GM19468 (cell line): ENCODE data around the gene LCT.
"Not testable (repeated sequence)": the region's sequence is repeated elsewhere in the genome, so short reads cannot be mapped to it uniquely, and the experiment has no call there.

Experiments
- ATAC-seq: cut with Tn5 transposase; IDR thresholded peaks from one replicate; pipeline ENCODE4 v1.9.1; 2021; ENCODE audit warnings: mild to moderate bottlenecking, moderate library complexity, moderate number of reproducible peaks; ENCODE audit not compliant: unreplicated experiment; ENCODE audit errors: extremely low read depth

Gene LCT

DNA sequence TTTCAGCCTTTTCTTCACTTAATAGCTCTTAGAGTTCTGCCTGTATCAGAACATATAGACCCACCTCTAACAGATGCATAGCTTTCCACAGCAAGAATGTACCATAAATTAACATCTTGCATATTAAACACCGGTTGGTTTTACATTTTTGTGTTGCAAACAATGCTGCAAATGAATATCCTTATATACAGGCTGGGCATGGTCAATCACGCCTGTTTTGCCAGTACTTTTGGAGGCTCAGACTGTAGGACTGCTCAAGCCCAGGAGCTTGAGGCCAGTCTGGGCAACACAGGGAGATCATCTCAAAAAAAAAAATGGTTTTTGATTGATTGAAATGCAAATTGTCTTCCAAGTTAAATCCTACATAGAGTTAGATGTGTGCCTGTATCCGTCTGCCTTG is 1.5 kb upstream of the LCT start:
- no peak for ATAC-seq

DNA sequence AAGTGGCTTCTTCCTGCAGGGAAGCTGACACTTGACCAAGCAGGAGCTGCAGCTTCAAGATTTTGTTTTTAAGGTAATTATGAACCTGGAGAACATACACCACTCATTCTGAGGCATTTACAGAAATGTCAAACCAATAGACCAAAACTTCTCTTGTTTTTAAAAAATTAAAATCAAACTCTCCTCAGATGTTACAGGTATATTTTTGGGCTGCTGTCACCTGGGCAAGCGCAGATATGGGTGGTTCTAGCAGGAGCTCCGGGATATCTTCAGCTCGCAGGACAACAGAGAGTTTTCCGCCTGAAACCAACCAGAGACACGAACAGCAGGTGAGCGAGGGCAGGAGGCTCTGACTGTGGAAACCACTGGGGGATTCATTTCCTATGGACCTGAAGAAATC is 4.1 kb downstream of the LCT start:
- ATAC-seq, result no peak

DNA sequence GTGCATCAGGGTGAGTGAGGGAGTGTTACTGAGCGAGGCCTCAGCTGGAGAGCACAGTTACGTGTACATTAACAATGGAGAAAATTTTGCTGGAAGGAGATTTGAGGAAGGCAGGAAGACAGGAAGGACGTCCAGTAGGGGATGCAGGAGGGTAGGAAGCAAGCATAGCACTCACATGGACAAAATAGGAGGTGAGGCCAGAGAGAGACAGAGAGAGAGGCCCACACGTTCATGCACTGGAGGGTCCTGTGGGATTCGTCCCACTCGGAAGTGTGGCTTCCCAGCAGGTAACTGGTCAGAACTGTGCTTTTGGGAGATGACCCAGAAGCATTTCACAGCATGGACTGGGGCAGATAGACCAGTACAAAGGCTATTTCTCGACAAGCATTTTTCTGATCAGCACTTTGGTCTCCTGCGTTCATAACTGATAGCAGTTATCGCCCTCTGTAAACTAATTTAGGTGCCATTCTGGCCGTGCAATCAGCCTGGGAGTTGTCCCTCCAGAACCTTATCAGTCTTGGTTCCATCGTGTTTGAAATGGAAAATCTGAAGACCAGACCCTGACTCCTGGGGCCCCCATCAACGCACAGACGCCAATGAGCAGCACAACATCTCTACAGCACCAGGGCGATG is 5.7 kb downstream of the LCT start:
- no peak for ATAC-seq

DNA sequence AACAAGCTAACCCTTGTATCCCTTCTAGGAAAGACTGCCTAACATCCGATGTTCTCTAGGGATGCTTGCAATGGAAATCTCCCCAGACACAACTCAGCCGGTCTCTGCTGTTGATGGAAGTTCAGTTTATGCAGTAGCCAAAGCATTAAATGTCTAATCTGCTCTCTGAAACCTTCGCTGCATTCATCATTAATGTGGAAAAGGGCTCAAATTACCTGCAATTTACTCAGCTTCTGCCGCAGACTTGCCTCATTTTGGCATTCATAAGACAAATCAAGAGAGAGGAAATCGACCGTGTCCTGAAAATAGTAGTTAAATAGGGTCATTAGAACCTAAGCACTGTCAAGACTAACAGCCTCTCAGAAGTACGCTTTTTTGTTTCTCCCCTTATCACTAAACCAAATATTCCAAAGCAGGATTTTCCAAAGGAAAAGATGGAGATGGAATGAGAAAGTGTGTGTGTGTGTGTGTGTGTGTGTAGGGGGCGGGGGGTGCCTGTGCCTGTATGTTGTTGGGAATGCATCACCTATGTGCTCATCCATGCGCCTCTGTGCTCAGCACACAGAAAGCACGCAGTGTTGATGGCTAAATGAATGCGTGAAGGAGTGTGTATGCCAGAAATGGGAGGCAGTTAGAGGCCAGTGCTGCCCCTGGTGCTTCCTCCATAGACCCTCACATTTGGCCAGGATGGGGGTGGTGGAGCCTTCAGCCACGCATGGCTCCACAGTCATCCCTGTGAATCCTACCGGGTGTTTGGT is 7.4 kb downstream of the LCT start:
- no peak for ATAC-seq

DNA sequence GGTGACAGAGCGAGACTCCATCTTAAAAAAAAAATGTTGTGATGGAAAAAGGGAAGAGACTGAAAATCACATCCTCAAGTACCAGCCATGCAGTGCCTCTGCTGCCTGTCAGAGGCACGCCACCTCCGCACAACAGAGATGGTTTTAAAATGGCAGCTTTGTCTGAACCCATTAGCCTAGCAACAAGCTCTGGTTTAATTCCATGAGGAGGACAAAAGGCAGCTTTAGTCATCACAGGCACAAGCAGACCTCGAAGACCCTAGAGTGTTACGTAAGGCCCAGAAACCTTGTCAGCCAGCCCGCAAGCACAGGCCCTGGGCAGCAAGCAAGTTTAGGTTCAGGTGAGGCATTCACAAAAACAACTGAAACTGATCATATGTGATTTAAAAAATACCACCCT is 10.4 kb downstream of the LCT start:
- no peak for ATAC-seq

DNA sequence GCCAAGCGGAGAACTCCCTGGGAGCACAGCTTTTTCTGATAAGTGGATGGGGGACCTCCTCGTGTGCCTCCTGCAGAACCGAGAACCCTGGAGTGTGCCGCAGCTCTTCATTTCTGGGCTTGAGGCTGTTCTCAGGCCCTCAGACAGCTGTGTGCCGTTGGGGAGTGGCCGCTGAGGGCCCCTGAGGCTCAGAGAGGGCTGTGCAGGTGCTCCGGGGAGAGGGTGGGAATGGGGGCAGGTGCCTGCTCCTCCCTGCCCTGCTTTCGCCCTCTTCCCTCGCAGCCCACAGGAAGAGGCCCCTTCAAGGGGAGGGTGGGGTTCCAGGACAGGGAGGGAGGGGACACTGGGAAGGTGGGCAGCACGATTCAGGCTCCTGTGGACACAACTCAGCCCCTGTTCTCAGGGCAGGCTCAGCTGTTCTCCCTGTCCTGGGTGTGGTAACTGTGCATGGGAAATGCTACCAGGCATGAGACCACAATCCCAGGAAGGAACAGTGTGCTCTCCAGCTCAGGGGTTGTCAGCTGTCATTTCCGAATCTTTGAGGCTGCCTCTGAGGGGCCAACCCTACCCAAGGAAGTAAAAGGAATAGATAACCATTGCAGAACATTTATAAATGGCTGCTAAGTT is 11.3 kb downstream of the LCT start:
- no peak for ATAC-seq

DNA sequence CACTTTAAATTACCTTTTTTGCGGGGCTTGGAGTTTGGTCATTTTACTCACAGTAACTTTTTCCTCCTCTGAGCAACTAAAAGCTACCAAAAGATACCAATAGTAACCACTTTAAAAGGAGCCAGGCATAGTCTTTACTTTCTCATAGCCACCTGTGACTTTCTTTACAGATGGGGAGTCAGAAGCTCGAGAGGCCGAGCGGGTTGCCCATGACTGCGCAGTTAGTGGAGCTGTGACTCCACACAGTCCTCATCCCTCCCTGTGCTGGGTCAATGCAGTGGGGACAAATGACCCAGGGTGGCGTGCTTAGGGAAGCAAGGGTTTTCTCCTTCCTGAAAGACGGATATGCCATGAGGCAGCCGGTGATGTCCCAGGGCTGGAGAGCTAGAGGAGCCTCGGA is 11.9 kb downstream of the LCT start:
- ATAC-seq, result no peak

DNA sequence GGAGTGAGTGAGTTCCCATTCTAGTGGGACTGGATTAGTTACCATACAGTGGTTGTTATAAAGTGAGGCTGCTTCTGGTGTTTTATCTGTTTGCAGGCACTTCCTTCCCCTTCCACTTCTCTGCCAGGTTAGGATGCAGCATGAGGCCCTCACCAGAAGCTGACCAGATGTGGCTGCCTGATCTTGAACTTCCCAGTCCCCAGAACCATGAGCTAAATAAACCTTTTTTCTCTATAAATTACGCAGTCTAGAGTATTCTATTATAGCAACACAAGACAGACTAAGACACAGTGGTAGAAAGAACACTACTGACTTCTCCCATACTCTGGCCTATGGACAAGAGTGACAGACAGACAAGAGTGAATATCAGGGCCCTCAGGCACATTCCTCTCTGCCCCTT is 14.1 kb downstream of the LCT start:
- no peak for ATAC-seq

DNA sequence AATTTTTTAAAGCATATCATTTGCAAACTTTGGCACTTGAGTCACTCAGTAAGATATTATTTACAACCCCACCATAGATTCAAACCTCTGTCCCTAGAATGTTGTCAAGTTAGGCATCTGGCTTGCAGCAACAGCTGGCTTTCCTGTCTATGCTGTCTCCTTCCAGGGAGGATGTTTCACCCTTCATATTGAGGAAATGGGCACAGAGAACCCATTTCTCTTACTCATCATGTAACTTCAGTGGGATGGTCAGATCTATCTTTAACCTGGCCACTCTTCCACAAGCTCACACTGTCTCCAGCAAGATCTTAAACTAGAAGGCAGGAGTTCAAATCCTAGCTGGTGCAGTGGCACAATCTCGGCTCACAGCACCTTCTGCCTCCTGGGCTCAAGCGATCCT is 15.8 kb downstream of the LCT start:
- no peak for ATAC-seq

DNA sequence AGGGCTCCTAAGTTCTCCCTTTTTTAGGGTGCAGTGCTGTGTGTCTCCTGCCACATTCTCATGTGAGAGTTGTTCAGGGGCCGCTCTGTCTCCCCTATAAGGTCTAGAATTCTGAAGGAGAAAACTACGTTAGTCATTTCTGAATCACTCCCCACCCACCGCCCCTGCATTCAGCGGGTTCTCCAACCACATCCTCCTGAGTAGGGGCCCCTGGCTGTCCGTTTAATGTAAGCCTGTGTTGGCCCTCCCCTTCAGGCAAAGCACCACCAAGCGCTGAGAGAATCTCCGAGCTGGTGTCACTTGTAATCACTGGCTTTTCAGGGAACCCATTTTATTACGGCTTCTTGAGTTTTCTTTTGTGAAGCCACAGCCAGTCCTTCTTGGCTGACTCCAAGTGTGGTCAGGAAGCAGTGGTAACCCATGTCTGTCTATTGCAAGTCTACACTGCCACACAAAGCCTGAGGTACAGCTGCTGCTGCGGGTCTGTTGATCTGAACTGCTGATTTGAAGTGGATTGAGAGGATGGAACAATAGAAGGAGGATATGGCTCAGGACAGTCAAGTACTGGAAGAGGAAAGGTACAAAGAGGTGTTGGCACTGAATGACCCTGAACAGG is 16.9 kb downstream of the LCT start:
- peak; percentile 66 for ATAC-seq

DNA sequence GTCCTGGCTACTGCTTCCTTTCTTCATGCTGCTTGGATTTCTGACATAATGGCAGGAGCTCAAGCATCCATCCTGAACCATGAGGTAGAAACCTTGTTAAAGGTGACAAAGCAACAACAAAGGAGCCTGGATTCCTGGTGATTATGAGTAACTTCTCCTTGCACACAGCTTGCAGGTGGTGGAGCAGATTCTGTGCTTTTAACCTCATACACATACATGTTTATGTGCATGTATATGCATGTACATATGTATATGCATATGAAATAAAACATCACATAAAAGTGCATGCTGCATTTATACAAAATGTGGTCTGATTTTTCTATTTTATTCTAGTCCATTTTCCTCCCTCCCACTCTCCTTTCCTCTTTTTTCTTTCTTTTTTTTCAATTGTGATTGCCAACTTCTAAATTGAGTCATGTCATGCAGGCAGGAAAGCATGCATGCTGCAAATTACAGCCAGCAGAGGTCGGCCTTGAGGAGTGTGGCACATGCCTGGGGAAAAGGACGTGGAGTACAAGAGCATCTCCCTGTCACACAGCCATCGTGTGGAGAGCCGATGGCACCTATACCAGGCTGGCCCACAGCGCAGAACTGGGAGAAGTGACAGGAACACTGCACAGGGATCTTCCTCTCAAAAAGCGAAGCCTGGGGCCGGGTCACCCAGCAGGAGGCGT is 17.9 kb downstream of the LCT start:
- no peak for ATAC-seq

DNA sequence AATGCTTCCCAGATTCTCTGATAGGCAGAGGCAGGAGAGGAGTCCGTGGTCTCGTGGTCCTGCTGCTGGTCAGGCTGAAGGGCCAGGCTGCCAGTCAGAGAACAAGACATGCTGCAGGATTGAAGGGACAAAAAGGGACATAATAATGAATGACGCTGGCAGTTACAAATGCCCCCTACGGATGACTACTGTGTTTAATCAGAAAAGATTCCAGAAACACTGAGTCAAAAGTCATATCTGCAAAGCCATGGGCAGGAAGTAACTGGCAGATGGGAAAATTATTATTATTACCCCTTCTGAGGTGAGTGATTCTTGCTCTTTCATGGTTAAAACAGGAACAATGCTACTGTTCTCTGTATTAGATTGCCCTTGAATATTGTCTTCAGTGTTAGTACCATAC is 19.0 kb downstream of the LCT start:
- no peak for ATAC-seq

DNA sequence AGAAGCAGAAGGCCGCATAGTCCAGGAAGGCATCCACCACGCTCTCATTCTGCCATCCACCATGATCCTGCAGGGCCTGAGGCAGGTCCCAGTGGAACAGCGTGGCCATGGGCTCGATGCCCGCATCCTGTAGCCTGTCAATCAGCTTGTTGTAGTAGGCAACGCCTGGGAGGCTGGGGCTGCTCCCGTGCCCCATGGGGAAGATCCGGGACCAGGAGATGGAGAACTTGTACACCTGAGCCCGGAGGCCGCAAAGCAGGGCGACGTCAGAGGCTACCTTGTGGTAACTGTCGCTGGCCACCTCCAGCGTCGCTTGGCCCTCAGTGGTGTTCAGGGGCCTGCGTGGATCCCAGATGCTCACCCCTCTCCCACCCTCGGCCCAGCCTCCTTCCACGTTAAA is 19.5 kb downstream of the LCT start:
- ATAC-seq, result no peak

DNA sequence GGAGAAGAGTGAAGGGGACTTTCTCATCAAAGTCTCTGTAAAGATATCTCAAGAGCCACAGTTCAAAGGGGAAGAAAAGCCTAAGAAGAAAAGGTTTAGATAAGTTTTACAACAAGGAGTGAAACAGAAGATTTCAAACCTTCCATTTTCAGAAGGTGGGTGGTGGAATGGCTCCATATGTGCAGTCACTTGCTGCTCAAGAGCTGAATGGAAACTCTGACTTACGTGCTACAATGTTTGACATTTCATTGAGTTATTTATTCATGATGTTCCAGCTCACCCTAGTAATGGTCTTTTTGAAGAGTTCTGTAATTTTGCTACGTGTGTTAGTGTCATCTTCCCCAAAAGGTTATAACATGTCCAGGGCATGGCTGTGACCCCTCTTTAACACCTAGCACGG is 21.7 kb downstream of the LCT start:
- ATAC-seq, result no peak

DNA sequence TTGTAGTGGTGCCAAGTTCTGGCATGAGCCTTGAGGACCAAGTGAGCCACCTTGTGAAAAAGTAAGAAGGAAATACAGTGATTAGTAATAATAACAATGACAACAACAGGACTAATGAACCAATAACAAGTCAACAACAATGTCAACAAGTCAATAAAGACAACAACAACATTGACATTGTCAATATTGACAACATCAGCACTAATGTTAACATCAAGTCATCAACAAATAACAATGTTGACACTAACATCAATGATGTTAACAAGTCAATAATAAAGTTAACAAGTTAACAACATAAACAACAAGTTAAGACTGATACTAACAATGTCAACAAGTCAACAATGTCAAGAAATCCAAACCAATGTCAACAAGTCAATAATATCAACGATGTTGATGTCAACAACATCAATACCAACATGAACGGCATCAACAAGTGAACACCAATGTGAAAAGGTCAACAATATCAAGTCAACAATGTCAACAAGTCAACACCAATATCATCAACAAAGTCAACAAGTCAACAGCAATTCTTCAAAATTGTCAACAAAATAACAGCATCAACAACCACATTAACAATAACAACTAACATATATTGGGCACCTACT is 24.0 kb downstream of the LCT start:
- ATAC-seq, result no peak

DNA sequence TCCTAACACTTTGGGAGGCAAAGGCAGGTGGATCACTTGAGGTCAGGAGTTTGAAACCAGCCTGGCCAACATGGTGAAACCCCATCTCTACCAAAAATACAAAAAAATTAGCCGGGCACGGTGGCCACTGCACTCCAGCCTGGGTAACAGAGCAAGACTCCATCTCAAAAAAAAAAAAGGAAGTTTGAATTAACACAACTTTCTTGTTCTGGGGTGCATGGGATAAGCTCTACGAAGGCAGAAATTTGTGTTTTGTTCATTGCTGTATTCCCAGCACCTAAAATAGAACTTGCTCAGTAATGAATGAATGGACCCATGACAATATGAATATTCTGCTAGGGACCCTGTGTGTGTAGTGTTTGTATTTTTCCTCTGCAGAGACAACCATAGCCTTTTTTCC is 29.1 kb downstream of the LCT start:
- not testable (repeated sequence) for ATAC-seq

DNA sequence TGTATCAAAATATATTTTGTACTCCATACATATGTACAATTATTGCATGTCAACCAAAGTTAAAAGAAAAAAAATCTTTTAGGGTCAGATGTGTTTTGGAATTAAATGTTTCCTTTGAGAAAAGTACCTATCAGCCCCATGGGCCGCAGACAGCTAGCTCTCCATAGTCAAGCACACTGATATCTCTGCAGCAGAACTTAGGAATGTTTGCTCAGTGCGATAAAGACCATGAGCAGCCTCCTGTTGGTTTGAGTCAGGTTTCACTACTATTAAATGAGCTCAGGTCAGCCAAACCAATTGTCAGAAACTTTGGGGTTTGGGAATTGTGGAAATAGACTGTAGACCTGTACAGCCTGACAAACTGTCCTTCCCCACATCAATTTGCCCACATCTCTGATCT is 33.7 kb downstream of the LCT start:
- no peak for ATAC-seq

DNA sequence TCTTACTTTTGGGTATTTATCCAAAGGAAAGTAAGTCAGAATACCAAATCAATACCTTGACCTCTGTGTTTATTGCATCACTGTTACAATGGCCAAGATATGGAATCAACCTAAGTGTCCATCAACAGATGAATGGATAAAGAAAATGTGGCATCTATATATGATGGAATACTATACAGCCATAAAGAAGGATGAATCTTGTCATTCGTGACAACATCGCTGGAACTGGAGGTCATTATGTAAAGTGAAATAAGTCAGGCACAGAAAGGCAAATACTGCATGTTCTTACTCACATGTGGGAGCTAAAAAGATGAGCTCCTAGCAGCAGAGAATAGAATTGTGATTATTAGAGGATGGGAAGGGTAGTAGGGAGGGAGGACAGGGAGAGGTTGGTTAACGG is 34.6 kb downstream of the LCT start:
- no peak for ATAC-seq

DNA sequence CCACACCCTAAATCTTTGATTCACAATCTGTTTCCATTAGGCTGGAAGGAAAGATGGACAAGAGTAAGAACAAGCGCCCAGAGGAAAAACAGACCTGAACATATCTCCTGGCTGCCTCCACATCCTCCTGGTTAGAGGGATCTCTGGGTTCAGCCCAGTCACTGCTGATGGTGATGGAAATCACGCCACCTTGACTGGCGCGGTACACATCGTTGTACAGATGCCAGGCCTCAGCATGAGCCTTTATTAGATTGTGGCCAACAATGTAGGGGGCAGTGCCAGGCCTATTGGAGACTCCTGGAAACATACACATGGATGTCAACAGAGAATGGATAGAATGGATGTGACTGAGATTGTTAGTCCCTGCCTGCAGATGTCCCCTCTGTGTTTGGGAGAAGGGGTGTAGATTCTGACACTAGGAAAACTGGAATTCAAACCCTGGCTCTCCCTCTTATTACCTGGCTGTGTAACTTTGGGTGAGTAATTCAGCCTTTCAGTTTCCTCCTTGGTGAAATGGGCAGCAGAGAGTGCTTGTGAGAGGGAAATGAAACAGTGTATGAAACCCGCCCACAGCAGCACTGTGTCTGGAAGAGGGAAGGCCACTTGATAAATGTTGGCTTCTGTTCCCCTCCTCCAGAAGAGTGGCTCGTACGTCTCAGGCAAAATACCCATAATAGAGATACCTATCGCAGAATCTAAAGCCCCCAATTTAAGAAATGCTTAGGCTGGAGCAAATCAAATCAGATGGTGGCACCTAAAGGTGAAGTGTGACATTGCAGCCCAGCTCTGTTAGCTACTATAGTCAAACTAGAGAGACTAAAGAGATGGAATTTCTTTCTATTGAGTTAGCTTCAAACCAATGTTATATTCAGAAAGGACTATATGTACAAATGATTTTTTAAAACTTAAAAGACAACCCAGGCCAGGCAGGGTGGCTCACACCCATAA is 36.2 kb downstream of the LCT start:
- ATAC-seq, result no peak
